Measurements from ENCODE around the gene RAB21.
A peak's percentile ranks its signal among the peaks of the same experiment; 100 is the strongest.

RAB21 gene

GRCh38 chr12:71737197-71737596 is 17.5 kb upstream of the RAB21 start:
- no peak for DNase-seq (ENCODE audit: extremely low read depth, low read depth)
- TF ChIP-seq CTCF (IDR thresholded peaks at IDR 0.05; ENCODE audit: low read depth, low read length): no peak

DNA sequence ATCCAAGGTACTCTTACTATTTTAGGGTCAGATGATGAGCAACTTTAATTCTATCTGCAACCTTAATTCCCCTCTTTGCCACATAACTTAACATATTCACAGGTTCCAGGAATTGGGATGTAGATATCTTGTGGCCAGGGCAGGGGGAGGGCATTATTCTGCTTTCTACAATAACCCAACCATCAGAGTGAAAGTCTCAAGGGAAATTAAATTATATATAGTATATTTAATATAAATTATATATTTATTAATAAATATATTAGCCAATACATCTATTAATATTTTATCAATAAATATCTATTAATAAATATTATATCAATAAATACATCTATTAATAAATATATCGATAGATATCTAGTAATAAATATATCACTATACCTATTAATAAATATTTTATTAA is 11.7 kb upstream of the RAB21 start:
- no peak for TF ChIP-seq CTCF (IDR thresholded peaks at IDR 0.05; ENCODE audit: low read depth, low read length)
- no peak for DNase-seq (ENCODE audit: extremely low read depth, low read depth)

DNA sequence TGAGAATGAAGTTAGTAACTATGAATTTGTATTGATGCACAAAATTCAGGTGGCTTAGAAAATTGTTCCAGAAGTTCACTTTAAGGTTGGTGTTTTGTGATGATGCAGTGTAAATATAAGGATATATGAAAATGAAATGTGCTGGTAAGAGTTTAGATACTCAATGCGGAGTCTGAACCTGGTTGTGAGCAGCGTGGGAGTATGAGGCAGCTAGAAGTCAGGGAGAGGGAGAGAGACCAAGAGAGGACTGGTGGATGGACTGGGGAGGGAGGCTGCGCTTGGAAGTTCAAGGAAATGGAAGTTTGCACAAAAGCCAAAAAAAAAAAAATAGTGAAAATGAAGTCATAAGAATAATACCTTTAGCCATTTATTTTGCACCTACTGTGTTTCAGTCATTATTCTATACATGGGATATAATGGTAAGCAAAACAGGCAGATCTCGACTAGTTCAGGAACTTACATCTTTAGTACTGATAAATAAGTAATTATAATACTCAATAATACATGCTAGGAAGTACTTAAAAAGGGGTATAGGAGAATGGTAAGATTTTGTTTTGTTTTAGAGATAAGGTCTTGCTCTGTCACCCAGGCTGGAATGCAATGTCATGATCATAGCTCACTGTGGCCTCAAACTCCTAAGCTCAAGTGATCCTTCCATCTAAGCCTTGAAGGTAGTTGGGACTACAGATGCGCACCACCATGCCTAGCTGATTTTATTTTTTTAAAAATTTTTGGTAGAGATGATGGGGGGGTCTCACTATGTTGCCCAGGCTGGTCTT is 10.0 kb upstream of the RAB21 start:
- no peak for TF ChIP-seq CTCF (IDR thresholded peaks at IDR 0.05; ENCODE audit: low read depth, low read length)
- DNase-seq (ENCODE audit: extremely low read depth, low read depth): no peak

- TF ChIP-seq CTCF (IDR thresholded peaks at IDR 0.05; ENCODE audit: low read depth, low read length): peak; percentile 74
- DNase-seq (ENCODE audit: extremely low read depth, low read depth): peak; percentile 40
Observed at GRCh38 chr12:71746974-71747611, 7.6 kb upstream of the RAB21 start.

- no peak for TF ChIP-seq CTCF (IDR thresholded peaks at IDR 0.05; ENCODE audit: low read depth, low read length)
- DNase-seq (ENCODE audit: extremely low read depth, low read depth): no peak
Observed at GRCh38 chr12:71748081-71748850, 6.4 kb upstream of the RAB21 start.

GRCh38 chr12:71749666-71750065 is 5.0 kb upstream of the RAB21 start:
- no peak for TF ChIP-seq CTCF (IDR thresholded peaks at IDR 0.05; ENCODE audit: low read depth, low read length)
- DNase-seq (ENCODE audit: extremely low read depth, low read depth): no peak

- DNase-seq (ENCODE audit: extremely low read depth, low read depth): no peak
- TF ChIP-seq CTCF (IDR thresholded peaks at IDR 0.05; ENCODE audit: low read depth, low read length): no peak
Observed at GRCh38 chr12:71752891-71753290, 1.8 kb upstream of the RAB21 start.

Measured in AG09319 (cell line).